Ammon's horn (tissue), 1 donor: ENCODE data around the gene TPSAB1.

Experiments used
- DNase-seq: peaks from one replicate; pipeline ENCODE4 v3.0.0-alpha.2; 2016; ENCODE audit warnings: low spot score

Gene TPSAB1

GRCh38 chr16:1285669-1286512 lies 45.4 kb downstream of the TPSAB1 start:
- DNase-seq: no peak

- no peak for DNase-seq
Measured at GRCh38 chr16:1286513-1287094, 46.1 kb downstream of the TPSAB1 start.

- DNase-seq: no peak
Measured at GRCh38 chr16:1287982-1288670, 47.6 kb downstream of the TPSAB1 start.

GRCh38 chr16:1288813-1289476 lies 48.4 kb downstream of the TPSAB1 start:
- no peak for DNase-seq

- DNase-seq: no peak
Measured at GRCh38 chr16:1289477-1289866, 49.0 kb downstream of the TPSAB1 start.

GRCh38 chr16:1290063-1290501 lies 49.6 kb downstream of the TPSAB1 start:
- no peak for DNase-seq

- no peak for DNase-seq
Measured at GRCh38 chr16:1290860-1291575, 50.5 kb downstream of the TPSAB1 start.

- DNase-seq: no peak
Measured at GRCh38 chr16:1291576-1291974, 51.1 kb downstream of the TPSAB1 start.
